Kidney capillary endothelial cell (primary cell): ENCODE results near the gene MIER2.

ENCODE experiments used
- DNase-seq: peaks from one replicate; pipeline ENCODE4 v3.0.0-alpha.2; 2018; ENCODE audit warnings: low spot score

The MIER2 gene

DNA sequence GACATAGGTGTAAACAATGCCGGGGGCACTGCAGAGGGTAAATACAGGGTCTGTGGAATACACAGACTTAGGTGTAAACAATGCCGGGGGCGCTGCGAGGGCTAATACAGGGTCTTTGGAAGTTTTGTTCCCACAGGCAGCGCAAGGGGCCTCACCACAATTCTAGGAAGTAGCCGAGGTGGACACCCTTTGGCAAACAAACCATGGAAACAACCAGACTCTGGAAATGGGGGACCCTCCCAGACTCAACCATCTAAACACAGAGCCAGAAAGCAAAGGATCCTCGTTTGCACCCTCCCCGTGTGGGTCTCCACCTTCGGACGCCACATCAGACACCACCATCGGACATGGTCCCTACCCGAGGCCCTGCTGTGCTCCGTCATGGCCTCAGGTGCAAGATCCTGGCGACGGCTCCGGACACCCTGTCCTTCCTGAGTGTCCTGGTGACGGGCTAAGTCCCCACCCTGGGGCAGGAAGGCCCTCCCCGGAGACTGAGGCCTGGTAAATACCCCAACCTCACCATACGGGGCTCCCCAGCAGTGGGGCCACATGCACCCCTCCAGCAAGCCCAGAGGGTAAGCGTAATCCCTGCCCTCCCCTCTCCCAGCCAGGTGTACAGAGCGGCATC lies 36.7 kb downstream of the MIER2 start:
- DNase-seq: no peak

DNA sequence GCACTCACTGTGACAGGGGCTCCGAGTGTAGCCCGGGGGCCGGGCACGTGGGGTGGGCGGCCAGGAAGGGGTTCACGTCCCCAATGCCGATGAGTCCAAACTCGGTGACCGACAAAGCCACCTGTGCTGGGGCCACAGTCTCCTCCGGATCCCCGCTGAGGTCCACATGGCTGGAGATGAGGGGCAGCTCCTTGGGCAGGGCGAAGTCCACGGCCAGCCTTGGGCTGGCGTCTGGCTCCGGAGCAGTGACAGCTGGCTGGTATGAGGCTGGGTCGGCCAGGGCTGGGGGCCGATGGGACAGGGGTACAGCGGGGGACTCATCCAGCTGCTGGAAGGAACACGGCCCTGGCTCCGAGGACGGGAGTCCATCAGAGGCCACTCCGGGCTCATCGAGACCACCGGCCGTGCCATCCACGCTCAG lies 37.5 kb downstream of the MIER2 start:
- no peak for DNase-seq

DNA sequence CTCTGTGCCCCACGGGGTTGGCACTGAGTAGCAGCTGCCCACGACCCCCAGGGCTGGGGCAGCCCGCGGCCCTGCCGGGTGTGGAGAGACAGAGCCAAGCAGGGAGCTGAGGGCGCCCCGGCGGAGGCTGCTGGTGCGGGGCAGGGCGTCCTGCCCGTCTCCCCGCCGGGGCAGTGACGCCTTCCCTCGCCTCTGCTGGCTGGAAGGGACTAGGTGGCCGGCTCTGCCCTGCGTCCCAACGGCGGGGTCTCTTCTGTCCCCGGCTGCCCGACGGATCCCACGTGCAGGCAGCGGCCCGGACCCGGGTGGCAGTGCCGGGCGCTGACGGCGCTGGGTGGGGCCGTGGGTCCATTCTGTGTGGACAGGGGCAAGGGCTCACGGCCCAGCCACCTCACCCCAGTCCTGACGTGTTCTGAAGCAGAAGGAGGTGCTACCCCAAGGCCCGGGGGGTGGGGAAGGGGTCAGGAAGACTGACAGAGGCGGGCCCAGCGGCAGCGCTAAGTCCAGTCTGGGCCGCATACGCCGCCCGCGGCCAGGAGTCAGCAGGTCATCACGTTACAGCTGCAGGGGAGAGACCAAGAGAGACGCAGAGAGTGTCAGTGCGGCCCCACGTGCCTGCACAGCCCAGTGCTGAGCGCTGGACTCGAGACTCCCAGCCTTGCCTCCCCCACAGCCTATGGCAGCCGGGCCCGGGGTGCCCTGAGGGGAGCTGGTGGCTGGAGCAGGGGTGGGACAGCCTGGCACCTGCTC lies 38.3 kb downstream of the MIER2 start:
- DNase-seq: no peak

DNA sequence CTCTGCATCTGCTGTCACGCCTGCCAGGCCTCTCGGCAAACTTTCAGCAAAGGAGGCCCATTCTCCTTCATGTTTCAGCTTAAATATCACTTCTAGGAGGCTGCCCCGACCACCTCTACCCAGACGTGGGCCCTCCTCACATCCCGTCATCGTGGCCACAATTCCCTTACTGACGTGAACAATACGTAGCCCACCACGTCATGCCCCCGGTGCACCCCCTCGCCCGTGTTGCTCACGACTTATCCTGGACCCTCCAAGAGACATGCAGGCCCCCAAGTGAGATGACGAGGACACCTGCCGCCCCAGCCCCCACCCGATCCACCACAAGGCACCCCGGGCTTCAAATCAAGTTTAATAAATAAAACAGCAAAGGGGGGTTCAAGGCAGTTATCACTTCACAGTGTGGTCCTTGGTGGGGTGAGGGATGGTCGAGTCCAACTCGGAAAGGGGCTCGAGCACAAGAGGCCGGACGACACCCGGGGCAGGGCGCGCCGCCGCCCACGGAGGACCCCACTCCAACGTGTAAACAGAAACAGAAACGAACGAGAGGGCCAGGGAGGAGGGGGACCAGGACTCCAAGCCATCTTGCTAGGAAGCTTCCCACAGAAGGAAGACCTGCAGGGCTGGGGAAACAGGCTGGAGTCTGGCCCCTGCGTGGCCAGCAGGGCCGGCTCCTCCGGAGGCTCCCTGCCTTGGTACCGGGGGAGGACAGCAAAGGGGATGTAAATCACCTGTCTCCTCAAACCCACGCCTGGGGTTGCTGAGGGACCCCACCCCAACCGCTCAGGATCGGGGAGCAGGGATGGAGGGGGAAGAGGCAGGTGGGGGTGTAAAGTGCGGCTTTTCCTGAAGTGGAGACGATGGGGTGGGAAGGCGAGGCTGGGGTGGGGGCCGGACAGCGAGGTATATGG lies 39.1 kb downstream of the MIER2 start:
- no peak for DNase-seq

DNA sequence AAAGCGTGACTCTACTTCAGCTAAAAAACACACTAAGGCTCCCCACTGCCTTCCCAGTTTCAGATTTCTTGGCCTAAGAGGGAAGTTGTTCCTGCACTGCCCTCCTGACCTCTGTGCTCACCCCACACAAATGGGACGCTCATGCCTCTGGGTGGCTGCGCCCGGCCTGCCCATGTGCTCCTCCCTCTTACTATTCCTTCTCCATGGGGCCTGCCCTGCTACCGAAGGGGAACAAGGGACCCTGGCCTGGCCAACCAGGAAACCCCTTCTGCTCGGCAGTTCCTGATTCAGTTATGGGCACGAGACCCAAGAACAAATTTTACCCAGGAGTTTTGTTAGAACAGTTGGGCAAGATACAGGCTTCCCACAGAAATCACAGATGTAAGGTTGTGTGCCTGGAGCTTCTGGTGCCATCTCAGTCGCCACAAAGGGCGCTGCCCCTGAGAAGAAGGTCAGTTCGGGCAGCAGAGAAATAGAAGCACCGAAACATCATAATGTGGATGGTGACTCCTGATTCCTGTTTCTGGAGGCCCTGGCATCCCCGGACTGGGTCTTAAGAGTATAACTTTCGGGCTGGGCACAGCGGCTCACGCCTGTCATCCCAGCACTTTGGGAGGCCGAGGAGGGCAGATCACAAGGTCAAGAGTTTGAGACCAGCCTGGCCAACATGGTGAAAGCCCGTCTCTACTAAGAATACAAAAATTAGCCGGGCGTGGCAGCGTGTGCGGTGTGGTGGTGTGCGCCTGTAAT lies 47.9 kb downstream of the MIER2 start:
- DNase-seq: no peak

DNA sequence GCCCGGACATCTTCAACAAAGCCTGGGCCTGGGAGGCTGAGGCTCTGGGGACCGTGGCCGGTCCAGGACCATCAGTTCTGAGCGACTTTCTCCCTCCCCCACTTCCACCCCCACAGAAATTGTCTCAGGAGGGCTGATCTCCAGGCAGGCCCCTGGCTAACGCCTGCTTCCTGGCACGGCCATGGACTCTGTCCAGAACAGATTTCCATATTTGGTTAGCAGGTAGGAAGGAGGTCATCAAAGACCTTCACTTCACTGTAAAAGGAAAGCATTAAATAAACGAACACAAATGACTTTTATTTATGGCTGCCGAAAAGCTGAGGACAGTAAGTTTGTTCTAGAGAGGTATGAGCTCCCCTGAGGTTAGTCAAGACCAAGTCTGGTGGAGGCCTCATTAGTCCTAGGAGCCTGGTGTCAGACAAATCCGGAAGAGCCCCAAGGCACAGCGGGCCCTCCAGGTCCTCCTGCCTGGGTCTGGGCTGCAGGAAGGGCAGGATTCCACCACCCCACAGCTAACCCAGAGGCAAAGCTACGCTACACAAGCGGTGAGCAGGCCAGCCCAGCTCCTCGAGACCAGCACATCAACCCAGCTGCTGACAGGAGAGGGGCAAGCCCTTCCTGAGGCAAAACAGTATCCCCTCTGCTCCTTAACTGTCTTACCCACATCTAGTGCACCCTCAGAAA lies 48.8 kb downstream of the MIER2 start:
- no peak for DNase-seq

DNA sequence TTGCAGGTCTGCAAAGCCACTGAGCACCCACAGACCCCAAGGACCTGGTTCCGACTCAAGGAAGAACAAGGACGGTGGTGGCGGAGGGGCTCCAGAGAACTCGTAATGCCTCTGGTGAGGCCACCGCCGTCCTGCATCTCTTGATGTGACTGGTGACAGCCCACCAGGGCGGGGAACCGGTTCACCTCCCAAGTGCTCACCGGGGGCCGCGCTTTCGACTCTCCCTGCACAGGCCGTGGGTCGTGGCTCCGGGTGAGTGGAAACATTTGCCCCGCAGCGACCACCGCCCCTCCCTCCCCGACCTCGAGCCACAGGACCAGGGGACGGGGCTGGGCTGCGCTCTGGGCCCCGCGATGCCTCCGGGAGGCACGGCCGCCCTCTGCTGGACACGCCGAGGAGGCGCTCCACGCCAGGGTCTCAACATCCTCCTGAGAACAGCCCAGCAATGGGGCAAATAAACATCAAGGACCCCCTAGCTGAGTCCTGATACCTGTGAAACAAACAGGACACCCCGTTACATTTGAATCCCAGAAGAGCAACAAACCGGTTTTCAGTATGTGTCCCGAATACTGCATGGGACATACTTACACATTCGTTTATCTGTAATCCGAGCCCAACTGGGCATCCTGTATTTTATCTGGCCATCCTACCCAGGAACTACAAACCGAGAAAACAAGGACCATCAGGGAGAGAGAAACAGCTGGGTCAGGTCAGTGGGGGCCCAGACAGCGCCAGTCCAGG lies 49.5 kb downstream of the MIER2 start:
- DNase-seq: peak; percentile 34

DNA sequence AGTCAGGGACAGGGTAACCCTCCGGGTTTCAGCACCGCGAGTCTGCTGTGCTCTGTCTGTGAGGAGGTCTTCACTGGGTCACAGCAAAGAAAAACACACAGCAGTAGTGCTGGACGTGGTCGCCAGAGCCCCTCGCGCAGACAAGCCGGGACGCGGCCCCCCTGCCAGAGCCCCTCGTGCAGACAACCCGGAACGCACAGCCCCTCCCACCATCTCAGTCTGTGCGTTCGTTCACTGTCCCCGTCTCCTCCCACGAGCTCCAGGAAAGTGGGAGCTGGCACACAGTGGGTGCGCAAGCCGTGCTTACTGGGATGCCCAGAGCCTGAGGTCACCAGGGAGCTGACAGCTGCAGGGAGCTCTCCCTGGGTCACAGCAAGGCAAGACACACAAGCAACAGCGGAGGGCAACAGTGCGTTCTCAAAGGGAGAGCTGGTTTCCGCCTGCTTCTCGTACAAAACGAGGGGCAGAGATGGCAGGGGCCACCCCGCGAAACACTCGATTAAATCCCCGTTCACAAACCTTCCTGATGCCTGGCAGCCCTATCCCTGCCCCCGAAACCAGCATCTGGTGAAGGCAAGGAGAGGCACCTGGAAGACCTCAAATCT lies 50.2 kb downstream of the MIER2 start:
- no peak for DNase-seq

DNA sequence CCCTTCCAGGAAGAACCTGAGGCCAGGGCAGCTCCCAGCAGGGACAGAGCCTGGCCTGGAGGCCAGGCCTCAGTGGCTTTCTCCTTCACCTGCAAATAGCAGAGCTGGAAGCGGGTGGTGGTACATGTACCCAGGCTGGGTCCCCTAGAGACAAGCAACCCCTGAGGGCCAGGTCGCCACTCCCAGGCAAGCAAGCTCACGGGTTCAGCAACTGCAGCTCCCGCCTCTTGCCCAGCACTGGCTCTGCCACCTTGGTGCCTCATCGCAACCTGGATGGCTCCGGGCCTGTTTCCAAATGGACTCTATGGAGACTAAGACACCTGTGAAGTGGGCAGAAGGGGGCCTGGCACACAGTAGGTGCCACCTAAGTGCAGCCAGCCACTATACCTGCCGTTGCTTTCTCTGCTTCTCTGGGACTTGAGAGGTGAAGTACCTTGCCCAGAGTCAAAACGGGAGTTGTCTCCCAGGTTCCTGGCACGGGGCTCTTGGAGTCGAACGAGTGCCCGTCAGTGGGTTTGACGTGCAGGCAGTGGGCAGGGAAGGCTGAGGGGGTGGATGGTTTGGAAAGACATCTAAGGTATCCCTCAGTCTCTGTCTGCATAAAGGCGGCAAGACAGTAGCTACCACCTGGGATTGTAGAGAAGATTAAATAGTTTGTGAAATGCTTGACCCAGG lies 51.0 kb downstream of the MIER2 start:
- no peak for DNase-seq

DNA sequence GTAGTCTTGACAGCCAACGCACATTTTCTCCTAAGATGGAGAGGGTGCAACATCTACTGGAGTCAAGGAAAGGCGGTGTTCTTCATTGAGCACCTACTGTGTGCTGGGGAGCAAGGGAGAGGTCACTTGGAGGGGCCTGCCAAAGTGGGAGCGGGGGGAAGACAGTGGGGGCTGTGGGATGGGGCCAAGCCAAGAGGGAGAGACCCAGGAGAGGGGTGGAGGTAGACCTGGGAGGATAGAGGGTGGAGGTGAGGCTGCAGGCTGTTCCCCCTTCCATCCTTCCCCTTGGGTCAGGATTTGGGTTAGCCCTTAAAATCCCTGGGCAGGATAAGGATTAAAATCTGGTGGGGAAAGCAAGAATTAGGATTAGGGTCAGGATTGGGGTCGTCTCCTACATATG lies 51.6 kb downstream of the MIER2 start:
- no peak for DNase-seq

DNA sequence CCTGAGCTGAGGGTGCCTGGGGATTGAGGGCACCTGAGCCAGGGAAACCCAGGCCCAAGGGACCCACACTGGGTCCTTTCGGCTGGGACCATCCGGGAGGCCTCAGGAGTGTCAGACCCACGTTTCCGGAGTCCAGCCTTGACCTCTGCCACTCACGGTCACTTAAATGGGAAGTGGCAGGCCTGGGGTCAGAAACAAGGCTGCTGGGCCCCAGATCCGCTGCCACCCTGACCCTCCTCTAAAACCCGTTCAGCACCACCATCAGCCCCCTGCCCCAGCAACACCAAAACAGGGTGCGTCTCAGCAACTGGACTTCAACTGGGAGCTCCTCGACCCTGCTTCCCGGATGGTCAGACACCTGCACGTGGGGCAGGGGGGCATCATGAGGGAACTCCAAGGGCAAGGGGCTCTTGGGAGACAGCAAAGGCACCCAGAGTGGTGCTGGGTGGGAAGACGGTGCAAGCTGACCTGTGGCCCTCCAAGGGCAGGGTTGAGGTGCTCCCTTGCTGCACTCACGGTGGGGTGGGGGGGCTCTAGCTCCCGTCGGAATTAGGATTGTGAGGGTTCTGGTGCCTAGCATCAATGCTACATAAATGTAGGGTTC lies 52.2 kb downstream of the MIER2 start:
- no peak for DNase-seq

DNA sequence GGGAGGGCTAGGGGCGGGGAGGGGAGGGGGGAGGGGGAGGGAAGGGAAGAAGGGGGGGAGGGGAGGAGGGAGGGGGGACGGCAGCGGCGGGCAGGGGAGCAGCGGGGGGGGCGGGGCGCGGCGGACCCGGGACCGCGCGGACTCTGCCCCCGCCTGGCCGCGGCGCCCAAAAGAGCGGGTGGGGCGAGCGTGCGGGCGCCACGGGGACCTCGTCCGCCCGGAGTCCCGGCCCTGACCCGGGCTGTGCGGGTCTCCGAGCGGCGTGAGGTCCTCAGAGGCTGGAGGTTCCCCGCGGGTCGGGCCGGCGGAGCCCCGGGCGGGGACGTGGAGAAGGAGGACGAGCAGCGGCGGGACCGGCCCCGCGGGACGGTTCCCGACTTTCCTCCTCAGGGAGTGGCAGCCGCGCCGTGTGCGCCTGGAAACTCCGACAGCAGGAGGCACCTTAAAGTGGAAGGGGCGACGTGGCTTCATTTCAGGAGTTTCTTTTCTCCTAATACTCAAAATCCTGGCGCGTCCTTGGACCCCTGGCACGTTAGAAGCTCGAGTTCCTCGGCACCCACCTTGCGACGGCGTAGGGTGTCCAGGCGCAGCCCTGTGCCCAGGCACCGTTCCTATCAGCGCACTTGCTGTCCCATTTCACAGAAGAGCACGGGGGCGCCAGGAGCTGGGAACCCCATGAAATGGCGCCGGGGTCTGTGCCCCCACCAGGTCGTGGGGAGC lies 52.9 kb downstream of the MIER2 start:
- DNase-seq: no peak

DNA sequence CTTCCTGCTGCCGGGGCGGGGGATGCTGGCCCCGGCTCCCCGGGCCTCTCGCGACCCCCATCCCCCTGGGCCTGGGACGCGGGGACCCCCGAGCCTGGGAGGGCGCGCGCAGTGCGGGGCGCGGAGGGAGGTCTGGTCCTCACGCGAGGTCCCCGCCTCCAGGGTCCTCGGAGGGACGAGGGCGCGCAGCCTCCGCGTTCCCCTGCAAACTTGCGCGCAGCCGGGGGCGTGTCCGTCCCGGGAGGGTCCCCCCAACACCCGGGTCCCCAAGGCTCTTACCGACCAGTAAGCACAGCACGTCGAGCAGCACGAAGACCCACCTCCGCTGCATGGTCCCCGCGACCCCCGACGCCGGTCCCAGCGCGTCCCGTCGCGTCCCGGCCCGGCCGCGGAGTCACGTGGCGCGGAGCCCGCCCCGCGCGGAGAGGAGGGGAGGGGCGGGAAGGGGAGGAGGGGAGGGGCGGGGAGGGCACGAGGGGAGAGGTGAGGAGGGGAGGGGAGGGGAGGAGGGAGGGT lies 53.5 kb downstream of the MIER2 start, which contains the start of gene PLPP2:
TSS of gene PLPP2 (minus strand) at position 398 of the 516 bp plus-strand sequence. CDS start at position 331, 67 bp downstream.
- no peak for DNase-seq

DNA sequence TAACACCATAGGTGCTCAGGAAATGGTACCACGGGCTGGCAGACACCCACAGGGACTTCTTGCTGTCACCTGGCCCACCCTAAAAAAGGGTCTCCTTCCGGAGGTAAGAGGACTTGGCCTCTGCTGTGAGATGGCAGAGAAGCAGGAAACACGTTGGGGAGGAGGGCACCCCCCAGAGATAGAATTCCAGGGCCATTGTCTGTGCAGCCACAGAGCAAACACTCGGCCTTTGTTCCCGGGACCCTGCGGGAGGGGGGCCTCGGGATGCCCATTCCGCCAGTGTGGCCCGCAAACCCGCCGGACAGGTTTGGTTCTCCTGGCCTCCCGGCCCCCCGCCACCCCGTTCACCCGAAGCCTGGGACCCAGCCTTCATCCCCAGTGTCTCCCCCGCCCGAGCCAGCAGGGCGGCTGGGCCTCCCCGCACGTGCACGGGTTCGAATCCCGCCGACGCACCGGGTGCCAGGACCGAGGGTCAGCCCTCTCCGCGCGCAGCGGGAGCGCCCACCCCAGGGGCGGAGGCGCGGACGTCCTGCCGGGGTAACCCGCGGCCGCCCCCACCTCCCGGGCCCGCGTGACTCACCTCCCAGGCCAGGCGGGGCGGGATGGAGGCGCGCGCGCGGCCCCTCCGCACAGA lies 54.1 kb downstream of the MIER2 start:
- no peak for DNase-seq

DNA sequence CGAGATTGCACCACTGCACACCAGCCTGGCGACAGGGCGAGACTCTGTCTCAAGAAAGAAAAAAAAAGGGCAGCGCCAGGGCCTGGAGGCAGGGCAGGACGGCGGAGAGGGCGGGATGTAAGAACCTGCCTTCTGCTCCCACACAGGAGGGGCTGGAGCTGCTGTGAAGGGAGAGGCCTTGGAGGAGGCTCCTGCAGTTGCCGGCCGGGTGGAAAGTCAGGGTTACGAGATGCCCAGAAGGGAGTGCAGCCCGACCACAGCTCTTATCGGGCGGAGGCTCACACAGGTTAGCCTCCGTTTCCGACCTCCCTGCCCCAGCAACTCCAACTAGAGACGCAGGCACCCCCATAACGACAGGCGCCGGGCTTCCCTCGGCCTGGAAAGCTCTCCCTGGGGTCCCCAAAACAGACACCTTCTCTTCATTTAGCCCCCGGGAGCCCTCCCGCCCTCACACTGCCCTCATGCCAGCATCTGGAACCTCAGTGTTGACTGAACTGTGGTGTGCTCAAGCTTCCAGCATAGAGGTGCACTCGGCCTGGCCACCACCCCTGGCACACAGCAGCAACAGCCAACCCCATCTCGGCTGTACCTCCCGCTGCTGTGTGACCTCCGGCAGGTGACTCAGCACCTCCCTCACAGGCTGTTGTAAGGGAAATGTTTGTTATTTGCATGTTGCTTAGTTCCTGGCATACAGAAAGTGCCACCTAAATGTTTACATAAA lies 54.8 kb downstream of the MIER2 start:
- DNase-seq: peak; percentile 32

DNA sequence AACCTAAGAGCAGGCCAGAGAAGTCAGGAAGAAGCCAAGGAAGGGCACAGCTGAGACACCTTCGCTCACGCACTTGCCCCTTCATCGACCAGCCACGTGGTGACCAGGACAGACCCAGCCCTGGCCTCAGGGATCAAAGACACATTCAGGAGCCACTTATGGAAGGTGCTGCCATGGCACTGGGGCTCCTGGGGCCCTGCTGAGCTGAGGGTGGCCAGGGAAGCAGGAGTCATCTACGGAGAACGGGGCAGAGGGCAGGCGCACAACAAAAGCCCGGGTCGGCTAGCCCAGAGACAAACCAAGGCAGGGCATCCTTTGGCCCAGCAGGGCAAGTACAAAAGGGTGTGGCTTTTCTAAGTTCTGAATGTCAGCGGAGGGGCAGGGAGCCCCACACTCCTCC lies 55.7 kb downstream of the MIER2 start:
- no peak for DNase-seq

DNA sequence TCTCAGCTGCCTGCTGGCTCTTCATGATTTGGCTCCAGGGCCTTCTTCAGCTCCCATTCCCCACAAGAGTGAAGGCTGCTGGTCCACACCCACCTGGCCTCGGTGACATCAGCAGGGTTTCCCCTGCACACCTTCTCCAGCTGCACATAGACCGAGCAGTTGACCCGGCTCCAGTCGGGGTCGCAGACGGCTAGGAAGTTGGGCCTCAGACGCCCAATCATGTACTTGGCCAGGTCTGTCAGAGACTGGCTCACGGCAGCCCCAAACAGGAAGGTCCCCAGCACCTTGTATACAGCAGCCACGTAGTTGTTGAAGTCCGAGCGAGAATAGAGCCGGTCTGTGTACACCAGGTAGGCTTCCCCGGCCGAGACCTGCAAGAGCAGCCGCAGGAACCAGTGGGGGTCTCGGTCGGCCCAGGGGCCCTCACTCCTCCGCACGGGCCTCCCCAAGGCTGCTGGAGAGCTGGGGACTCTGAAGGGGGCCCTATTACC lies 57.2 kb downstream of the MIER2 start:
- no peak for DNase-seq
